GM12872 (cell line): ENCODE data around the gene NOXO1.

Source experiments
- CTCF ChIP-seq: IDR thresholded peaks from 3 replicates; pipeline ENCODE4 v1.5.1; 2011; ENCODE audit warnings: low read depth, mild to moderate bottlenecking, low read length, moderate library complexity; ENCODE audit not compliant: insufficient read depth

NOXO1 gene

GRCh38 chr16:1972490-1972877 is 8.8 kb downstream of the NOXO1 start:
- no peak for TF ChIP-seq CTCF

DNA sequence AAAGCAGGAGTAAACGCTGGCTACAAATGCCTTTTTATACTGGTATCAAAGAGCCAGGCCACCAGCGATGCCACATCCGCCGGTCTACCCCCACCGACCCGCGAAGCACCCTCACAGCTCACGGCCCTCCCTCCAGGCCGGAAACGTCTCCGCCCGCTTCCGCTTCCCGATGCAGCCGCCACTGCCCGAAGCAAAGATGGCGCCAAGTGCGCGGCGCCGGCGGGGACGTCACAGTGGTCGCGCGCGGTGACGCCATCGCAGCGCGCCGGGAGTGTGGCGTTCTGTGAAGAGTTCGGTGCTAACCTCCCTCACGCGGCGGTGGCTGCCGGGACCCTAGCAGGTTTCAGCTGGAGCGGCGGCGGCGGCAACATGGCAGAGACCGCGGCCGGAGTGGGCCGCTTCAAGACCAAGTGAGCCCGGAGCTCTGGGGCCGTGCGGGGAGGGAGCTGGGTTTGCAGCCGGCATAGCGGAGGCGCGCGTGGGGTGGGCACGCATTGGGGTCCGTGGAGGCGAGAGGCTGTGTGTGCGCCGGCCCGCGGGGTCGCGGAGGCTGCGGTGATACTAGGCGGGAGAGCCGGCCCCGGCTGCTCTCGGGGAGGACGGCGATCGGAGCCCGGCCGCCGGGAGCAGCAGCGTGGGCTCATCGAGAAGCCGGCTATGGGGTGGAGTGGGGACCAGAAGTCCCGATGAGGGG is 9.3 kb downstream of the NOXO1 start, which contains the start of gene TBL3:
Gene TBL3 (plus strand): TSS at position 258 of the 694 bp plus-strand sequence. CDS start 112 bp downstream, at position 370.
- no peak for TF ChIP-seq CTCF

- no peak for TF ChIP-seq CTCF
Observed at GRCh38 chr16:1968146-1968953, 12.9 kb downstream of the NOXO1 start.

- no peak for TF ChIP-seq CTCF
Observed at GRCh38 chr16:1966460-1966859, 14.8 kb downstream of the NOXO1 start, which contains the start of gene RNF151. Gene RNF151, plus strand, starts transcription at chr16:1966856. Its CDS starts 26 bp downstream, at chr16:1966882.

- no peak for TF ChIP-seq CTCF
Observed at GRCh38 chr16:1965396-1966001, 15.8 kb downstream of the NOXO1 start.

DNA sequence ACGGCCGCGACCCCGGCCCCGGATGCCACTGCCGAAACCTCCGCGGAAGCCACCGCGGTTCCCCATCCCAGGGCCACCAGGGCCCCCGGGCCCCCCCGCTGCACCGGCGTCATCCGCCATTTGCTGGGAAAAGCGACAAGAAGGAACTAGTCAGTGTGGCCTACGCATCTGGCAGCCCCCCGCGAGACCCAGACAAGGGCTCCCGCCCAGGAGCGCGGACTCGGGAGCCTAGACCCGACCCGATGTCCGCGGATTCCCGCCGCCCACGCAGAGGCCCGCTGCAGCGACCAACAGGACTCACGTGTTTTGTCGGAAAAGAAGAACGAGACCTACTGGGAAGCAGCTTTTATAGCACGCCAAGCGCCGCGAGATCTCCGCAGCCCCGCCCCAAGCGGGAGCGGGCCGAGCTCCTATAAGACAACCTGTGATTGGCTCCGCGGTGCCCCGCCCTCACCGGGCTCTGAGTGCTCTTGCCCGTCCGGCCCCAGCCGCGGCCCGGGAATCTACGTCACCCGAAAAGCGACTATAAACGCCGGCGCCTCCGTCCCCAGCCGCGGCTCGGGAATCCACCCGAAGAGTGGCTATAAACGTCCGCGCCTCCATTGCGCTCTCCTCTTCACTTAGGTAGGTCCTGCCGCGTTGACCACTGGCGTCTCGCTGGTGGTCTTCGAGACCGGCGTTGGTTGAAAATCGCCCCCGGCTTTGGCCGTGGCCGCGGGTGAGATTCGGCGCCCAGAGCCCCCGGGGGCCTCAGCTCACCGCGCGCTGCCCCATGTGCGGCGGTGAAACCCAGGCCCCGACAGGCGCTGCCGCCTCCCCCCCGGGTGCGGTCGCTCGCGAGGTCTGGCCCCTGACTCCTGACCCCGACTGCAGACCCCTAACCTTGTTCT is 16.5 kb downstream of the NOXO1 start, which contains the start of gene RPS2:
Gene RPS2 (minus strand): TSS at position 321 of the 890 bp plus-strand sequence. CDS start 201 bp downstream, at position 120.
- no peak for TF ChIP-seq CTCF
